ENCODE measurements around the gene MAP10. TPM values are rescaled to one million over a fixed set of nuclear protein-coding genes. Genes with fewer than 3 reads are reported as not detected.

The MAP10 gene
- total RNA-seq, 1 experiment from 2014 or later: 1.5 TPM

DNA sequence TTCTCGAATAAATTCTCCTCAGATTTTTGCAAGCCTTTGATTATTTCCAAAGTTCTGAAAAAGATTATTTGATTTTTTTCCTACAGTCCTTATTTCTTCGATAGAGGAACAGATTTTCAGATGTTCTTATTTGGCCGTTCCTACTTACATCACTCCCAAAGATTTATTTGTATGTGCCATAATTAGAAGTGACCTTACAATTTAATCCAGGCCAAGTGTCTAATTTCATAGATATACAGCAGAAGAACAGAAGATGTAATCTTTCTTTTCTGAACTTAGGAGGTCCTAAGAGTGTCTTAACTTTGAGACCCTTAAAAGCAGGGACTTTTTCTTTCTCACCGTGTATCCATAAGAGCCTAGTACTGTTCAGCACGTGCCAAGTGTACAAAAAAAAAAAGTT, 46.3 kb downstream of the MAP10 start:
- no TSS peak for BruUV-seq (replicated peaks)
- CTCF ChIA-PET: no interaction called here
- Histone ChIP-seq H3K27ac (ENCODE audit: low read length) (no peak overlapping the region), H3K27me3 (ENCODE audit: control insufficient read depth, insufficient read depth, low read length) (no peaks in the 10 kb centered on the region; the same call in 1 of the 2 replicates), H3K4me3 (ENCODE audit: low read depth in 2 of 2, low read length in 2 of 2) (no peak overlapping the region), H3K4me1 (ENCODE audit: control insufficient read depth, insufficient read depth, low read length) (no peaks in the 10 kb centered on the region), H3K9me3 (ENCODE audit: control insufficient read depth, insufficient read depth, low read depth, low read length) (no peaks in the 10 kb centered on the region), H3K36me3 (ENCODE audit: control insufficient read depth, insufficient read depth, low read length) (no peaks in the 10 kb centered on the region)
- in situ Hi-C loops (cut with HindIII; ENCODE audit: low pct_unique_long_range_greater_than_20kb, low sequenced_read_pairs) (no loop called here), intact Hi-C loops (cut with micrococcal nuclease; ENCODE audit: unreplicated experiment) (no loop called here)
- DNase-seq (ENCODE audit: low read depth, low spot score) (no peak), ATAC-seq (no peak)
- TF ChIP-seq POLR2AphosphoS5 (IDR thresholded peaks at IDR 0.05; ENCODE audit: low read depth, low read length) (no peak), TCF7L2 (IDR thresholded peaks at IDR 0.05; ENCODE audit: low read depth, low read length) (no peak), SIN3A (IDR thresholded peaks at IDR 0.05; ENCODE audit: borderline replicate concordance, insufficient read depth, low read depth, low read length) (no peak)
- TF ChIP-seq, protein P1, sequence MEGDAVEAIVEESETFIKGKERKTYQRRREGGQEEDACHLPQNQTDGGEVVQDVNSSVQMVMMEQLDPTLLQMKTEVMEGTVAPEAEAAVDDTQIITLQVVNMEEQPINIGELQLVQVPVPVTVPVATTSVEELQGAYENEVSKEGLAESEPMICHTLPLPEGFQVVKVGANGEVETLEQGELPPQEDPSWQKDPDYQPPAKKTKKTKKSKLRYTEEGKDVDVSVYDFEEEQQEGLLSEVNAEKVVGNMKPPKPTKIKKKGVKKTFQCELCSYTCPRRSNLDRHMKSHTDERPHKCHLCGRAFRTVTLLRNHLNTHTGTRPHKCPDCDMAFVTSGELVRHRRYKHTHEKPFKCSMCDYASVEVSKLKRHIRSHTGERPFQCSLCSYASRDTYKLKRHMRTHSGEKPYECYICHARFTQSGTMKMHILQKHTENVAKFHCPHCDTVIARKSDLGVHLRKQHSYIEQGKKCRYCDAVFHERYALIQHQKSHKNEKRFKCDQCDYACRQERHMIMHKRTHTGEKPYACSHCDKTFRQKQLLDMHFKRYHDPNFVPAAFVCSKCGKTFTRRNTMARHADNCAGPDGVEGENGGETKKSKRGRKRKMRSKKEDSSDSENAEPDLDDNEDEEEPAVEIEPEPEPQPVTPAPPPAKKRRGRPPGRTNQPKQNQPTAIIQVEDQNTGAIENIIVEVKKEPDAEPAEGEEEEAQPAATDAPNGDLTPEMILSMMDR (IDR thresholded peaks at IDR 0.05): no peak
- TF ChIP-seq, protein P2, sequence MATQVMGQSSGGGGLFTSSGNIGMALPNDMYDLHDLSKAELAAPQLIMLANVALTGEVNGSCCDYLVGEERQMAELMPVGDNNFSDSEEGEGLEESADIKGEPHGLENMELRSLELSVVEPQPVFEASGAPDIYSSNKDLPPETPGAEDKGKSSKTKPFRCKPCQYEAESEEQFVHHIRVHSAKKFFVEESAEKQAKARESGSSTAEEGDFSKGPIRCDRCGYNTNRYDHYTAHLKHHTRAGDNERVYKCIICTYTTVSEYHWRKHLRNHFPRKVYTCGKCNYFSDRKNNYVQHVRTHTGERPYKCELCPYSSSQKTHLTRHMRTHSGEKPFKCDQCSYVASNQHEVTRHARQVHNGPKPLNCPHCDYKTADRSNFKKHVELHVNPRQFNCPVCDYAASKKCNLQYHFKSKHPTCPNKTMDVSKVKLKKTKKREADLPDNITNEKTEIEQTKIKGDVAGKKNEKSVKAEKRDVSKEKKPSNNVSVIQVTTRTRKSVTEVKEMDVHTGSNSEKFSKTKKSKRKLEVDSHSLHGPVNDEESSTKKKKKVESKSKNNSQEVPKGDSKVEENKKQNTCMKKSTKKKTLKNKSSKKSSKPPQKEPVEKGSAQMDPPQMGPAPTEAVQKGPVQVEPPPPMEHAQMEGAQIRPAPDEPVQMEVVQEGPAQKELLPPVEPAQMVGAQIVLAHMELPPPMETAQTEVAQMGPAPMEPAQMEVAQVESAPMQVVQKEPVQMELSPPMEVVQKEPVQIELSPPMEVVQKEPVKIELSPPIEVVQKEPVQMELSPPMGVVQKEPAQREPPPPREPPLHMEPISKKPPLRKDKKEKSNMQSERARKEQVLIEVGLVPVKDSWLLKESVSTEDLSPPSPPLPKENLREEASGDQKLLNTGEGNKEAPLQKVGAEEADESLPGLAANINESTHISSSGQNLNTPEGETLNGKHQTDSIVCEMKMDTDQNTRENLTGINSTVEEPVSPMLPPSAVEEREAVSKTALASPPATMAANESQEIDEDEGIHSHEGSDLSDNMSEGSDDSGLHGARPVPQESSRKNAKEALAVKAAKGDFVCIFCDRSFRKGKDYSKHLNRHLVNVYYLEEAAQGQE (IDR thresholded peaks at IDR 0.05; ENCODE audit: insufficient read depth in 1 of 2, low read depth in 2 of 2, low read length in 1 of 2): no peak
- POLR2A ChIA-PET: no interaction called here

DNA sequence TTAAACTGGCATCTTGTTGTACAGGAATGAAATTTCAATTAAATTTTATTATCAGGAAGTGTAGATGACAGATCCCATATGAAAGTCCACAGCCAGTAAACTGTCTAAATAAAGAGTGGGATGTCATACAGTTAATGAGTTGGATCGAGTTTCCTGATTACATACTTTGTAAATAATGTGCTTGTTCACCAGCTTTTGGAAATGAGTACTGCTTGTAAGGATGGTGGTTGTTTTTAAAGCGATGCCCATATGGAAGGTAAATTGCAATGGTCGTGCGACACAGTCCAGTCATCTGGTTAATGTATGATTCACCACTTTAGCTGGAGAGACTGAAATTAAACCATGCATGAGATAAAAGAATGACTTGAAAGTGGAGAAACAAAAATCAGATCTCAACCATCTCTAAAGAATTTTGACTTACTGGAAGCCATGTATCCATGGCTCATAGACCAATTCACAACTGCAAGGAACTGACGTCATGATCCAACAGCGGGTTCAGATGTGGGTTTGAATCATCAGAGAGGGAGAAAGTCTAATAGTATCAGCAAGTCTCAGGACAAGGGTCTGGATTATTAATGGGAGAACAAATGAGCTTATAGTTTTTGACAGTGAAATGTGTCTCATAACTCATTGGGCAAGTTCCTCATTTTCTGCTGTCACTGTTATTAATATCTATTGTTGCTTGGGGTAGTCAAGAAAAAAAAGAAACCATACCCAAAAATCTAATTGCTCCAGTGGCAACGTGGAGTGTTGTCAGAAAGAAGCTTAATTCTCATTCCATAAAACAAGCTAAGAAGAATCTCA, 49.0 kb downstream of the MAP10 start:
- no peak for ATAC-seq
- H3K9me3 ChIP-seq (ENCODE audit: control insufficient read depth, insufficient read depth, low read depth, low read length): no peaks in the 10 kb centered on the region
- intact Hi-C loops (cut with micrococcal nuclease; ENCODE audit: unreplicated experiment) (no loop called here), in situ Hi-C loops (cut with HindIII; ENCODE audit: low pct_unique_long_range_greater_than_20kb, low sequenced_read_pairs) (no loop called here)
- peaks cover 3% of the 10 kb centered on the region; the same call in 1 of the 2 replicates for H3K27me3 ChIP-seq (ENCODE audit: control insufficient read depth, insufficient read depth, low read length)
- no peak for DNase-seq (ENCODE audit: low read depth, low spot score)
- H3K27ac ChIP-seq (ENCODE audit: low read length): no peak overlapping the region
- H3K36me3 ChIP-seq (ENCODE audit: control insufficient read depth, insufficient read depth, low read length): no peaks in the 10 kb centered on the region
- no peak overlapping the region for H3K4me3 ChIP-seq (ENCODE audit: low read depth in 2 of 2, low read length in 2 of 2)
- TF ChIP-seq POLR2AphosphoS5 (IDR thresholded peaks at IDR 0.05; ENCODE audit: low read depth, low read length) (no peak), SIN3A (IDR thresholded peaks at IDR 0.05; ENCODE audit: borderline replicate concordance, insufficient read depth, low read depth, low read length) (no peak), TCF7L2 (IDR thresholded peaks at IDR 0.05; ENCODE audit: low read depth, low read length) (no peak)
- TF ChIP-seq, protein P1 (IDR thresholded peaks at IDR 0.05): no peak
- TF ChIP-seq, protein P2 (IDR thresholded peaks at IDR 0.05; ENCODE audit: insufficient read depth in 1 of 2, low read depth in 2 of 2, low read length in 1 of 2): no peak
- BruUV-seq (replicated peaks): no TSS peak
- CTCF ChIA-PET: no interaction called here
- POLR2A ChIA-PET: no interaction called here
- no peaks in the 10 kb centered on the region for H3K4me1 ChIP-seq (ENCODE audit: control insufficient read depth, insufficient read depth, low read length)

Measured in Panc1 (cell line).